IMR-90 (cell line): ENCODE measurements around the gene ST3GAL3.

Experiments
- BHLHE40 ChIP-seq: fragments of 150-350 bp; IDR thresholded peaks from 2 replicates; pipeline ENCODE4 v1.6.1; 2016; ENCODE audit warnings: mild to moderate bottlenecking, low read depth, low read length
- CEBPB ChIP-seq: IDR thresholded peaks from 2 replicates; pipeline ENCODE4 v1.6.1; 2012; ENCODE audit warnings: low read depth, low read length, improper control_type of control experiment
- CHD1 ChIP-seq: IDR thresholded peaks from 2 replicates; pipeline ENCODE4 v1.6.1; 2012; ENCODE audit warnings: low read depth, low read length, improper control_type of control experiment
- CTCF ChIP-seq: conservative IDR thresholded peaks from 2 replicates; pipeline ENCODE4 v1.5.1; 2012; ENCODE audit warnings: mild to moderate bottlenecking, low read depth, low read length, improper control_type of control experiment
- FOS ChIP-seq: fragments of 150-350 bp; IDR thresholded peaks from 2 replicates; pipeline ENCODE4 v1.6.1; 2016; ENCODE audit warnings: low read depth, low read length
- MXI1 ChIP-seq: IDR thresholded peaks from 2 replicates; pipeline ENCODE4 v1.6.1; 2012; ENCODE audit warnings: low read depth, mild to moderate bottlenecking, low read length, moderate library complexity, borderline replicate concordance
- NFE2L2 ChIP-seq: fragments of 150-350 bp; IDR thresholded peaks from 2 replicates; pipeline ENCODE4 v1.6.1; 2016; ENCODE audit warnings: low read depth, mild to moderate bottlenecking, low read length
- POLR2A ChIP-seq: IDR thresholded peaks from 2 replicates; pipeline ENCODE4 v1.6.1; 2012; ENCODE audit warnings: mild to moderate bottlenecking, low read depth, low read length
- RAD21 ChIP-seq: IDR thresholded peaks from 2 replicates; pipeline ENCODE4 v1.6.1; 2012; ENCODE audit warnings: low read length, improper control_type of control experiment
- RFX5 ChIP-seq: IDR thresholded peaks from 2 replicates; pipeline ENCODE4 v1.8.0; 2012; ENCODE audit warnings: low read depth, mild to moderate bottlenecking, low read length, moderate library complexity
- SMC3 ChIP-seq: fragments of 150-350 bp; IDR thresholded peaks from 2 replicates; pipeline ENCODE4 v1.6.1; 2016; ENCODE audit warnings: low read depth, mild to moderate bottlenecking, antibody characterized with exemption, low read length, moderate library complexity
- USF2 ChIP-seq: fragments of 150-350 bp; IDR thresholded peaks from 2 replicates; pipeline ENCODE4 v1.6.1; 2017; ENCODE audit warnings: mild to moderate bottlenecking, antibody characterized with exemption, low read length, low read depth

GRCh38 chr1:43934986-43935324 lies 227.6 kb downstream of the ST3GAL3 start:
- TF ChIP-seq POLR2A (no peak), SMC3 (no peak), CTCF (no peak), RFX5 (no peak), FOS (no peak), USF2 (no peak), CEBPB (no peak), MXI1 (no peak), CHD1 (no peak), NFE2L2 (no peak), RAD21 (no peak), BHLHE40 (no peak)
